ENCODE data around the gene HOXB4. TPM values are rescaled to one million over a fixed set of nuclear protein-coding genes. Genes with fewer than 3 reads are reported as not detected.

The HOXB4 gene
- total RNA-seq, 1 donor from 2014 or later = 5.8 TPM

- DNase-seq (no peak), ATAC-seq (no peak)
- no peak for TF ChIP-seq CTCF (IDR thresholded peaks at IDR 0.05)
- H3K9me3 ChIP-seq = no peaks in the 10 kb centered on the region
- H3K27me3 ChIP-seq (ENCODE audit: low read depth) = peaks cover 42% of the 10 kb centered on the region
- H3K27ac ChIP-seq = peak overlapping the region; percentile 49
- H3K36me3 ChIP-seq = no peaks in the 10 kb centered on the region
- intact Hi-C loops (cut with DNase I) = no loop called here
- H3K4me3 ChIP-seq = peak overlapping the region; percentile 5
- peaks cover 6% of the 10 kb centered on the region for H3K4me1 ChIP-seq
Measured at GRCh38 chr17:48556229-48556575, 21.9 kb downstream of the HOXB4 start.

- H3K9me3 ChIP-seq = no peaks in the 10 kb centered on the region
- ATAC-seq = no peak
- H3K27ac ChIP-seq = peak overlapping the region; percentile 75
- intact Hi-C loops (cut with DNase I) = no loop called here
- peak overlapping the region; percentile 43 for H3K4me3 ChIP-seq
- H3K27me3 ChIP-seq (ENCODE audit: low read depth) = peaks cover 48% of the 10 kb centered on the region
- no peak for TF ChIP-seq CTCF (IDR thresholded peaks at IDR 0.05)
- no peaks in the 10 kb centered on the region for H3K36me3 ChIP-seq
- no peak for DNase-seq
- peaks cover 6% of the 10 kb centered on the region for H3K4me1 ChIP-seq
Measured at GRCh38 chr17:48555258-48556228, 22.6 kb downstream of the HOXB4 start.

- intact Hi-C loops (cut with DNase I) = no loop called here
- ATAC-seq = no peak
- H3K4me1 ChIP-seq = peaks cover 4% of the 10 kb centered on the region
- peaks cover 48% of the 10 kb centered on the region for H3K27me3 ChIP-seq (ENCODE audit: low read depth)
- H3K27ac ChIP-seq = peak overlapping the region; percentile 75
- no peak for DNase-seq
- peak overlapping the region; percentile 43 for H3K4me3 ChIP-seq
- no peak for TF ChIP-seq CTCF (IDR thresholded peaks at IDR 0.05)
- no peaks in the 10 kb centered on the region for H3K9me3 ChIP-seq
- no peaks in the 10 kb centered on the region for H3K36me3 ChIP-seq
Measured at GRCh38 chr17:48554412-48555257, 23.5 kb downstream of the HOXB4 start.

GRCh38 chr17:48553826-48554225, 24.3 kb downstream of the HOXB4 start:
- no peaks in the 10 kb centered on the region for H3K36me3 ChIP-seq
- H3K27me3 ChIP-seq (ENCODE audit: low read depth) = peaks cover 48% of the 10 kb centered on the region
- intact Hi-C loops (cut with DNase I) = no loop called here
- DNase-seq (no peak), ATAC-seq (no peak)
- peak overlapping the region; percentile 81 for H3K27ac ChIP-seq
- no peaks in the 10 kb centered on the region for H3K9me3 ChIP-seq
- peaks cover 2% of the 10 kb centered on the region for H3K4me1 ChIP-seq
- TF ChIP-seq CTCF (IDR thresholded peaks at IDR 0.05) = no peak
- peak overlapping the region; percentile 43 for H3K4me3 ChIP-seq

- H3K27me3 ChIP-seq (ENCODE audit: low read depth) = peaks cover 48% of the 10 kb centered on the region
Measured at GRCh38 chr17:48553190-48553547, 25.0 kb downstream of the HOXB4 start.

More at GRCh38 chr17:48553190-48553547, 25.0 kb downstream of the HOXB4 start:
- H3K4me1 ChIP-seq = peaks cover 5% of the 10 kb centered on the region
- intact Hi-C loops (cut with DNase I) = no loop called here
- H3K9me3 ChIP-seq = no peaks in the 10 kb centered on the region
- no peak for TF ChIP-seq CTCF (IDR thresholded peaks at IDR 0.05)
- peak overlapping the region; percentile 43 for H3K4me3 ChIP-seq
- ATAC-seq (no peak), DNase-seq (no peak)
- H3K36me3 ChIP-seq = no peaks in the 10 kb centered on the region
- peak overlapping the region; percentile 81 for H3K27ac ChIP-seq
